Right lobe of liver (tissue), 6 donors: Measurements from ENCODE around the gene IGFBP5. TPM values are rescaled to one million over a fixed set of nuclear protein-coding genes. Genes with fewer than 3 reads are reported as not detected.

Experiments
- ATAC-seq, 4 donors: fragments of 200-7000 bp; cut with Tn5 transposase; one replicate each; pipeline ENCODE4 v1.9.1; 2020; ENCODE audit warnings: mild to moderate bottlenecking in 4 of 4, moderate library complexity in 4 of 4
- DNase-seq, 3 donors: peaks; one replicate each; pipeline ENCODE4 v3.0.0-alpha.2; 2020
- H3K27ac ChIP-seq, 3 donors: fragments of 200-600 bp; one replicate each; pipeline ENCODE4 v1.8.0; 2022
- H3K27me3 ChIP-seq, 2 donors: fragments of 200-600 bp; one replicate each; pipeline ENCODE4 v1.8.0; 2022
- H3K36me3 ChIP-seq, 4 donors: fragments of 200-600 bp; sonication (generic) in 1 of 4; one replicate each; pipeline versions ENCODE4 v1.5.1 to v1.8.0; 2017 to 2022; ENCODE audit warnings: control low read depth in 1 of 4
- H3K4me1 ChIP-seq, 4 donors: fragments of 200-600 bp; sonication (generic) in 1 of 4; one replicate each; pipeline versions ENCODE4 v1.5.1 to v1.8.0; 2017 to 2022; ENCODE audit warnings: control low read depth in 1 of 4
- H3K4me3 ChIP-seq, 3 donors: fragments of 200-600 bp; one replicate each; pipeline ENCODE4 v1.8.0; 2022
- H3K9me3 ChIP-seq, 4 donors: fragments of 200-600 bp; sonication (generic) in 1 of 4; one replicate each; pipeline versions ENCODE4 v1.5.1 to v1.8.0; 2017 to 2022; ENCODE audit warnings: control low read depth in 1 of 4
- CTCF ChIP-seq, 4 donors: fragments of 200-600 bp in 3 of 4; fragments of 450-650 bp in 1 of 4; IDR thresholded peaks; one replicate each; pipeline versions ENCODE4 v1.5.1 to v1.8.0; 2016 to 2022; ENCODE audit warnings: antibody characterized with exemption in 4 of 4, mild to moderate bottlenecking in 2 of 4
- POLR2A ChIP-seq: fragments of 450-650 bp; IDR thresholded peaks from one replicate; pipeline ENCODE4 v1.6.1; 2017; ENCODE audit warnings: antibody characterized with exemption, mild to moderate bottlenecking
- WGBS: methylation state at CpG from one replicate; pipeline ENCODE4 v1.1.6; 2018; ENCODE audit warnings: low coverage, low lambda C conversion rate; ENCODE audit not compliant: insufficient coverage; ENCODE audit errors: missing lambda C conversion rate; 5-methylcytosine and 5-hydroxymethylcytosine counted together
- intact Hi-C, 2 donors: fragments of 100-400 bp; cut with DNase I; formaldehyde crosslinking; loops; one replicate each; pipeline versions ENCODE4 v1.11.2 to v1.14.1; 2022
- total RNA-seq, 6 experiments: library from RNA; depleted of rRNA in 2 of 6; stranded (reverse); fragments of >200 nt in 2 of 6; fragmentation: NEBNext Ultra II Directional in 3 of 6; extraction: Animal tissue kit (Norgen Biotek cat#: 25700) in 3 of 6; gene quantifications; one replicate each; pipeline versions ENCODE4 v1.1.0 to v1.2.4, GENCODE V29; 2016 to 2023
- donor health status: DM: no; HTN: yes; CAD: no.
- donor health status: DM: no; HTN: no; CAD: no.
- donor health status: DM: no; HTN: no; CAD: no.
- donor health status: DM: no; HTN: yes; CAD: no.
- donor health status: DM: no; HTN: yes; CAD: no.

Gene IGFBP5
- total RNA-seq, 6 experiments from 2014 or later = 13.7 to 76.0 (median 30.9) TPM

GRCh38 chr2:216624251-216624650 lies 71.1 kb downstream of the IGFBP5 start:
- DNase-seq (no peak), ATAC-seq (no peak)
- TF ChIP-seq POLR2A (no peak), CTCF (IDR thresholded peaks at IDR 0.05) (no peak)
- no peak overlapping the region for H3K27ac ChIP-seq
- intact Hi-C loops = no loop called here
- 100% methylated on average over 2 of the region's 2 CpGs for WGBS
- no peak overlapping the region for H3K4me3 ChIP-seq
- no peaks in the 10 kb centered on the region for H3K27me3 ChIP-seq
- peaks cover 0 to 19% (median 3%) of the 10 kb centered on the region in 4 donors for H3K4me1 ChIP-seq
- H3K9me3 ChIP-seq = no peaks in the 10 kb centered on the region
- no peaks in the 10 kb centered on the region for H3K36me3 ChIP-seq

GRCh38 chr2:216622526-216622925 lies 72.8 kb downstream of the IGFBP5 start:
- no peaks in the 10 kb centered on the region for H3K9me3 ChIP-seq
- intact Hi-C loops = no loop called here
- ATAC-seq (no peak), DNase-seq (no peak)
- 59% methylated on average over 3 of the region's 4 CpGs for WGBS
- no peak overlapping the region for H3K4me3 ChIP-seq
- no peaks in the 10 kb centered on the region for H3K27me3 ChIP-seq
- H3K4me1 ChIP-seq = peaks cover 0 to 28% (median 3%) of the 10 kb centered on the region in 4 donors
- H3K36me3 ChIP-seq = no peaks in the 10 kb centered on the region
- H3K27ac ChIP-seq = no peak overlapping the region
- TF ChIP-seq CTCF (IDR thresholded peaks at IDR 0.05) = no peak

Other genes starting within 250 kb of the IGFBP5 start
- 100 to 1,000 TPM; 383 to 894 (median 710) TPM for gene RPL37A, start 196.7 kb downstream of the IGFBP5 start, total RNA-seq
- gene IGFBP2, start 62.1 kb downstream of the IGFBP5 start, total RNA-seq = 1,000 to 10,000 TPM in 2 of 6 experiments, 100 to 1,000 TPM in 4; 276 to 1,091 (median 406) TPM
- not detected for gene TNP1, start 164.5 kb upstream of the IGFBP5 start, total RNA-seq